ENCODE measurements around the gene PFAS. TPM values are rescaled to one million over a fixed set of nuclear protein-coding genes. Genes with fewer than 3 reads are reported as not detected.

The PFAS gene
- total RNA-seq, 1 experiment from 2014 or later = 80.6 TPM

DNA sequence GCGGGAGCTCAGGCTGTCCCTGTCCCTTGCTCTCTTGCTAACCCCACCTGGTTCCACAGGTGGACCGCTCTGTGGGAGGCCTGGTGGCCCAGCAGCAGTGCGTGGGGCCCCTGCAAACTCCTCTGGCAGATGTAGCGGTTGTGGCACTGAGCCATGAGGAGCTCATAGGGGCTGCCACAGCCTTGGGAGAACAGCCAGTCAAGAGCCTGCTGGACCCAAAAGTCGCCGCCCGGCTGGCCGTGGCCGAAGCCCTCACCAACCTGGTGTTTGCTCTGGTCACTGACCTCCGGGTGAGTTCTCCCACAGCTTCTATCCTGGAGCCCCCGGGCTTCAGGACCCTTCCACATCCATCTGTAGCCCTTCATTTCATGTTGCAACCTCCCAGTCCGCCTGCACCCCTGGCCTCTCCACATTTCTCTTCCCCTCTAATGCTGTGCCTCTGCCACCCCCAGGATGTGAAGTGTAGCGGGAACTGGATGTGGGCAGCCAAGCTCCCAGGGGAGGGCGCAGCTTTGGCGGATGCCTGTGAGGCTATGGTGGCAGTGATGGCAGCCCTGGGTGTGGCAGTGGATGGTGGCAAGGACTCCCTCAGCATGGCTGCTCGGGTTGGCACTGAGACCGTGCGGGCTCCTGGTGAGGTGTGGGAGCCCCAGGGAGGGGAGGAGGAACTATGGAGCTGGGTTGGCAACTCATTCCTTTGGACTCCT is 15.9 kb downstream of the PFAS start:
- H3K4me2 ChIP-seq (ENCODE audit: low read length) = no peak overlapping the region
- H3K36me3 ChIP-seq (ENCODE audit: control insufficient read depth in 1 of 2, insufficient read depth in 2 of 2, low read length in 2 of 2) = peaks cover 43 to 63% of the 10 kb centered on the region in 2 experiments; a peak in 3 of 4 replicates
- ChIA-PET POLR2A (no interaction called here), RAD21 (ENCODE audit: low non-redundant PET in 1 of 2, low total read pairs in 2 of 2, uncharacterized antibody in 2 of 2, unreplicated experiment in 2 of 2) (no interaction called here), CTCF (no interaction called here)
- ATAC-seq (no peak), DNase-seq (ENCODE audit: low read depth, low spot score) (no peak)
- H3K9ac ChIP-seq (ENCODE audit: low read length) = no peak overlapping the region
- H3K4me1 ChIP-seq (ENCODE audit: control insufficient read depth in 1 of 2, insufficient read depth in 2 of 2, low read length in 2 of 2) = no peaks in the 10 kb centered on the region
- intact Hi-C loops (cut with micrococcal nuclease) = no loop called here
- H3K27me3 ChIP-seq (ENCODE audit: insufficient read depth, low read length) = no peaks in the 10 kb centered on the region
- no peaks in the 10 kb centered on the region for H3K9me3 ChIP-seq (ENCODE audit: control insufficient read depth in 1 of 2, insufficient read depth in 1 of 2, low read depth in 1 of 2, low read length in 2 of 2)
- BruUV-seq (replicated peaks) = no TSS peak
- TF ChIP-seq REST (IDR thresholded peaks at IDR 0.05; ENCODE audit: low read depth) (no peak), FOSL1 (IDR thresholded peaks at IDR 0.05; ENCODE audit: low read depth) (no peak), SRF (IDR thresholded peaks at IDR 0.05; ENCODE audit: low read depth) (no peak), POLR2AphosphoS5 (IDR thresholded peaks at IDR 0.05; ENCODE audit: low read depth, low read length) (no peak), ELF1 (IDR thresholded peaks at IDR 0.05; ENCODE audit: borderline replicate concordance, low read depth) (no peak), ZNF274 (IDR thresholded peaks at IDR 0.05; ENCODE audit: low read depth, low read length) (no peak), YY1 (IDR thresholded peaks at IDR 0.05; ENCODE audit: extremely low read depth, insufficient replicate concordance, low read depth, low read length) (no peak)
- no peaks in the 10 kb centered on the region for H3K9me2 ChIP-seq (ENCODE audit: insufficient read depth)
- H3K4me3 ChIP-seq (replicated peaks in 1 of 2; ENCODE audit: low read depth in 1 of 2, low read length in 2 of 2) = no peak overlapping the region
- no peak overlapping the region; the same call in 1 of the 2 replicates for H3K27ac ChIP-seq (ENCODE audit: low read depth, low read length)
- peaks cover 3% of the 10 kb centered on the region; the same call in 1 of the 2 replicates for H4K20me1 ChIP-seq (ENCODE audit: insufficient read depth)
- no peaks in the 10 kb centered on the region for H3K79me2 ChIP-seq (ENCODE audit: insufficient read depth, low read length)
- H2AFZ ChIP-seq (ENCODE audit: low read depth, low read length, poor library complexity, severe bottlenecking) = no peak overlapping the region

Data from HCT116 (cell line).